Measurements from ENCODE around the gene KIF9.

- TF ChIP-seq CTCF (IDR thresholded peaks at IDR 0.05): no peak
- no peak for TF ChIP-seq EP300 (IDR thresholded peaks at IDR 0.05)
Observed at GRCh38 chr3:47295322-47295721, 12.7 kb upstream of the KIF9 start.
